HG02763 (cell line): Measurements from ENCODE around the gene CDHR3.
"Not testable (repeated sequence)": the region's sequence is repeated elsewhere in the genome, so short reads cannot be mapped to it uniquely, and the experiment has no call there.

Source experiments
- ATAC-seq: cut with Tn5 transposase; IDR thresholded peaks from one replicate; pipeline ENCODE4 v1.9.1; 2021; ENCODE audit warnings: mild to moderate bottlenecking, moderate library complexity; ENCODE audit not compliant: unreplicated experiment

The CDHR3 gene

GRCh38 chr7:105955651-105956466 lies 7.2 kb upstream of the CDHR3 start:
- ATAC-seq = not testable (repeated sequence)

- no peak for ATAC-seq
Measured at GRCh38 chr7:105958012-105958411, 5.1 kb upstream of the CDHR3 start.

- no peak for ATAC-seq
Measured at GRCh38 chr7:105962353-105962752, 711 bp upstream of the CDHR3 start.

- ATAC-seq = no peak
Measured at GRCh38 chr7:105971845-105972244, 8.8 kb downstream of the CDHR3 start.

- no peak for ATAC-seq
Measured at GRCh38 chr7:105972276-105972675, 9.2 kb downstream of the CDHR3 start.

GRCh38 chr7:105974471-105974870 lies 11.4 kb downstream of the CDHR3 start:
- no peak for ATAC-seq

- ATAC-seq = no peak
Measured at GRCh38 chr7:105975770-105976417, 12.8 kb downstream of the CDHR3 start.

GRCh38 chr7:105976868-105977267 lies 13.8 kb downstream of the CDHR3 start:
- no peak for ATAC-seq

GRCh38 chr7:105978035-105978434 lies 15.0 kb downstream of the CDHR3 start:
- ATAC-seq = no peak

GRCh38 chr7:105978974-105979373 lies 15.9 kb downstream of the CDHR3 start:
- ATAC-seq = no peak

- no peak for ATAC-seq
Measured at GRCh38 chr7:105979405-105979804, 16.3 kb downstream of the CDHR3 start.

- ATAC-seq = no peak
Measured at GRCh38 chr7:105980645-105981396, 17.8 kb downstream of the CDHR3 start.

- ATAC-seq = no peak
Measured at GRCh38 chr7:105982388-105982787, 19.3 kb downstream of the CDHR3 start.

- ATAC-seq = not testable (repeated sequence)
Measured at GRCh38 chr7:105984808-105985207, 21.7 kb downstream of the CDHR3 start.

GRCh38 chr7:105985229-105985628 lies 22.2 kb downstream of the CDHR3 start:
- no peak for ATAC-seq

GRCh38 chr7:105985672-105986215 lies 22.7 kb downstream of the CDHR3 start:
- ATAC-seq = no peak

GRCh38 chr7:105987046-105987445 lies 24.0 kb downstream of the CDHR3 start:
- ATAC-seq = no peak

GRCh38 chr7:105988276-105988675 lies 25.2 kb downstream of the CDHR3 start:
- no peak for ATAC-seq

- no peak for ATAC-seq
Measured at GRCh38 chr7:105989191-105989590, 26.1 kb downstream of the CDHR3 start.

GRCh38 chr7:105989686-105990085 lies 26.6 kb downstream of the CDHR3 start:
- no peak for ATAC-seq

GRCh38 chr7:105990141-105990540 lies 27.1 kb downstream of the CDHR3 start:
- no peak for ATAC-seq
